ENCODE results near the gene ISLR2. TPM values are rescaled to one million over a fixed set of nuclear protein-coding genes. Genes with fewer than 3 reads are reported as not detected.
"Not testable (repeated sequence)": the region's sequence is repeated elsewhere in the genome, so short reads cannot be mapped to it uniquely, and the experiment has no call there.

ISLR2 gene
- total RNA-seq, 1 donor from 2014 or later = 1.8 TPM

DNA sequence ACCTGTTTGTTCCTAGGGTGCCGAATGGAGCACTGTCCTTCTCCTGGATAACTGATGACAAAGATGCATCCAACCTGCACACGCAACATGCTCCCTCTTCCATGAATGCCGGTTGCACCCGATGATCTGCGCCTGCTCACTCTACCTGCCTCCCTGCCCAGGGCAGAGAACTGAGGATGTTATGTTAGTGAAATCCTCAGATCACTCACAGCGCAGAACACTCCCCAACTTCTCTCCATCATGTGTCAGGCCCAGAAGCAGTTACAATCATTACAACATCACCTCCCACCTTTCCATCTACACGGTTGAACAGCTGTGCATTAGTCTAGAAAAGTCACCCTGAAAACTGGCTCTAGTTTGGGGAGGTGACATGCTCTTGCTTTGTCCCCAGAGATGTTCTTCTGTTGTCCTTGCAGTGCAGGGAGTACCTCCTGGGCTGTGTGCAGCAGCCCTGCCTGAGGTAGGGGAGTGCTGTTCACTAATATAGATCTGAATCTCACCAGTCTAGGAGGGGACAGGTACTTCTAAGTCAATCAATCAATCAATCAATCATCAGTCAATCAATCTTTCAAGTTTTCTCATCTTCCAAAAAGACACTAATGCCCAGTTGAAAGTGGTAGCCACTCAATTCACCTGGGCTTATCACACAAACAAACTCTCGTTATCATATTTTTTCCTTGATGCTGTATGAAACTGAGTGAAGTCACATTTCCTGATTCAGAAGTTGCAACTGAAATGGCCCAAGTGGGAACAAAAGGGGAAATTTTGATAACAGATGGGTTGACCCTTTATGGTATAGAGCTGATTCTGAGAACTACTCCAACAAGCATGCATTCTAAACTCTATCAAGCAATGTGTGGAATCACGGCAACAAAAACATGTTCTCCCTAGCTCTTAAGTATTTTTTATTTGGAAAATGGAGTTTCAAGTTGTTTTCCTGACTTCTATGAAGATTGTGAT, 27.8 kb downstream of the ISLR2 start:
- DNase-seq (ENCODE audit: low spot score) = no peak

DNA sequence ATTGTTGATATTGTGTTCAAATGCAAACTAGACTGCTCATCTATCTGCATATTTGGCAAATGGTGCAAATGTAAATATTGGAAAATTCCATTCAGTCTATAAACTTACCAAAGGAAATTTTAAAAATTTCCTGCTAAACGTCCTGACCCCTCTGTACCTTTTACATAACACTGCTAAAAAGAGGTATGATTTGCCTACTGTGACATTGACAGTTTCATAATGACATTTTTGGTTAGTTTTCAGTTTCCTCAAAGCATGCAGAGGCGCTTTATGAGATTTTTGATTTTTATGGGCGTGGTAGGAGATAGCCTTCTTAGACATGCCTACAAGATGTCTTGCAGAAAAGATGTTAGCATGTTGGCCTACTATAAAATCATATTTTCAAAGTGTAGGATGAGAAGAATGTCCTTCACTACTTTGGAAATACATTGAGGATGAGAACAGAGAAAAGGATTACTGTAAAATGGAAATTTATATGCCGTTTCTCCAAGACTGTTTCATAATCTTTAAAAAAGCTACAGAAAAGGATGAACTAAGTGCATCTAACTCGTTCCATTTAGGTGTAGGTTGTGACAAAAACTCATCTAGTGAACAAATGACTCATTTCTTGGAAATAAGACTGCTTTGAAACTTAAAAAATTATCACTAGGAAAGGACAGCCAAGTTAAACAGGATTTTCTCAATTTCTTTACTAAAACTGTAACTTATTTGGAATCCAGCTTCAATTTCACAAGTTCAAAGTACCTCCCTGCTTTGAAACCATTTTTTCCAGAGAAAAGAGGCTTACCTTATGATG, 28.7 kb downstream of the ISLR2 start:
- no peak for DNase-seq (ENCODE audit: low spot score)

DNA sequence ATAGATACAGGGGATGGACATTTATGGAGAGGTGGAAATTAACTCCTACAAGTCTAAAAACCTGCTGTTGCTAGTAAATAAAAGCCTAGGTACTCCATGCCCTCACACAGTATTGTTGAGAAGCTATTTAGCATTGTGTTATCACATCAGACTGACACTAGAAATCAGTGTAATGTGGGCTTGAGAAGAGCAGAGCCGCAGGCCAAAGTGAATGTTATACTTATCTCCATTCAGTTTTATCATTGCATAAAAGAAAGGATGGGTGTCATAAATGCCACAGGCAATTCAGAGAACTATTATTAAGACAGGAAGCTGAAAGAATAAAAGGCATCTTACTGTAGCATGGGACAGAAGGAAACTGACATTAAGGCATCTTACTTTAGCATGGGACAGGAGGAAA, 29.4 kb downstream of the ISLR2 start:
- no peak for DNase-seq (ENCODE audit: low spot score)

DNA sequence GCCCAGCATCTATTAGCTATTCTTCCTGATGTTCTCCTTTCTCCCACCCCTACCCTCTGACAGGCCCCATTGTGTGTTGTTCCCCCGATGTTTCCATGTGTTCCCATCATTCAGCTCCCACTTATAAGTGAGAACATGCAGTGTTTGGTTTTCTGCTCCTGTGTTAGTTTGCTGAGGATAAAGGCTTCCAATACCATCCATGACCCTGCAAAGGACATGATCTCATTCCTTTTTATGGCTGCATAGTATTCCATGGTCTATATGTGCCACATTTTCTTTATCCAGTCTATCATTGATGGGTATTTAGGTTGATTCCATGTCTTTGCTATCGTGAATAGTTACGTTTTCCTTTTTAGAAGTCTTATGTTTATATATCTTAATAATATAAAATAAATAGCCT, 30.0 kb downstream of the ISLR2 start:
- not testable (repeated sequence) for DNase-seq (ENCODE audit: low spot score)

DNA sequence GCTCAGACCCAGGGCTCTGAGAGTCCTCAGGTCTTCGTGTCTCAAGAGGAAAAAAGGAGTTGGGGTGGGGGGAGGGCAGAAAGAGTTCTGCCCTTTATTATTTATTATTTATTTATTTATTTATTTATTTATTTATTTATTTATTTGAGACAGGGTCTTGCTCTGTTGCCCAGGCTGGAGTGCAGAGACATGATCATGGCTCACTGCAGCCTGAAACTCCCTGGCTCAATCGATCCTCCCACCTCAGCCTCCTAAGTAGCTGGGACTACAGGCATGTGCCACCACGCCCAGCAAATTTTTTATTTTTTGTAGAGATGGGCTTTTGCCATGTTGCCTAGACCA, 31.8 kb downstream of the ISLR2 start:
- not testable (repeated sequence) for DNase-seq (ENCODE audit: low spot score)

DNA sequence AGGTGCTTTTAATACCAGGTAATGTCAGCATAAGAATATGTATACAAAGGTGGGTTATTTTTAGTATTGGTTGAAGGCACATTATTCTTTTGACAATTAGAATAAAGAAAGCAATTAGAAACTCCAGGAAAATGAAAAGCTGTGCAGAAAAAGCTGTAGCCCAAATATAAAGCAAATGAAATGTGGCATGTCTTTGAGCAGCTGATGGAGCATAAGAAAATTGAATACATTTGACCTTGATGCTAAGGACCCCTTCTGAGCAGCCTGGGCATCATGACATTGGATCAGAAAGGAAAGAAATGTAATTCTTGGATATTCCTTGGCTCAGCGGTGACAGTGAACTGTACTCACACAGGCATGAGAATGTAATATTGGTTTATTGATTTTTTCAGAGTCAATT, 35.1 kb downstream of the ISLR2 start:
- no peak for DNase-seq (ENCODE audit: low spot score)

DNA sequence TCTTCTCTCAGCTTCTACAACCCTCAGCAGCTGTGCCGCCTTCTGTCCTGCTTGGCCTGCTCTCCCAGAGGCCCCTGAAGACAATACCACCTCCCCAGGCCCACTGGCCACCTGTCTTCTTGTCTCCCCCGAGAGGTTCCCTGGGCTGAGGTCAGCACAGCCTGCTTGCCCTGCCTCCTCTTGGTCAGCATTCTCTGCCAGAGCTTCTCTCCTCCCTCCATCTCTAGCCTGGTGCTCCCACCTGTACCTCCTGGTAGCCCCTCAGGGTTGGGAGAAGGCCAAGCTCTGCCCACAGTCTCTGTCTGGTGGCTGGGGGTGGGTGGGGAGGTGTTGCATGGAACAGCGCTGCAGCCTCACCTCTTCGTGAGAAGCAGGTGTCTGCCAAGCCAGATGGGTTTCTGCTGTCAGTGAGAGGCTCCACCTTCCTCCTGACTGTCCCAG, 37.5 kb downstream of the ISLR2 start:
- DNase-seq (ENCODE audit: low spot score) = no peak

DNA sequence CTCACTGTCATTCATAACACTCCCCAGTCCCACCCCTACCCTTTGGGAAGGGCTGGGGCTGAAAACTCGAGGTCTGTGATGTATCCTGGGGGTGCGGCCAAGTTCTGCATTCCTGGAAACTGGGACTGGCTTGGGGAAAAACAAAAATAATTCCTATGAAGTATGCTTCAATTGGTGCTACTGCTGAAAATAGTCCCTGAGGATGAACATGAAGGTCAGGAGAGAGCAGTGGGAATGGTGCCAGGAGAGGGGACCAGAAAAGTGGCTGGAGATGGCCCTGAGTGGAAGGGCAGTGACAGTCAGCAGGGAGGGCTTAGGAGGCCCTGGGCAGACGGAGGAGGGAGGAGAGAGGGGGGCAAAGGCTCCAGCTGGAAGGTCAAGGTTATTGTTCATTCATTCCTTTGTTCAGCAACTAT, 38.3 kb downstream of the ISLR2 start:
- no peak for DNase-seq (ENCODE audit: low spot score)

DNA sequence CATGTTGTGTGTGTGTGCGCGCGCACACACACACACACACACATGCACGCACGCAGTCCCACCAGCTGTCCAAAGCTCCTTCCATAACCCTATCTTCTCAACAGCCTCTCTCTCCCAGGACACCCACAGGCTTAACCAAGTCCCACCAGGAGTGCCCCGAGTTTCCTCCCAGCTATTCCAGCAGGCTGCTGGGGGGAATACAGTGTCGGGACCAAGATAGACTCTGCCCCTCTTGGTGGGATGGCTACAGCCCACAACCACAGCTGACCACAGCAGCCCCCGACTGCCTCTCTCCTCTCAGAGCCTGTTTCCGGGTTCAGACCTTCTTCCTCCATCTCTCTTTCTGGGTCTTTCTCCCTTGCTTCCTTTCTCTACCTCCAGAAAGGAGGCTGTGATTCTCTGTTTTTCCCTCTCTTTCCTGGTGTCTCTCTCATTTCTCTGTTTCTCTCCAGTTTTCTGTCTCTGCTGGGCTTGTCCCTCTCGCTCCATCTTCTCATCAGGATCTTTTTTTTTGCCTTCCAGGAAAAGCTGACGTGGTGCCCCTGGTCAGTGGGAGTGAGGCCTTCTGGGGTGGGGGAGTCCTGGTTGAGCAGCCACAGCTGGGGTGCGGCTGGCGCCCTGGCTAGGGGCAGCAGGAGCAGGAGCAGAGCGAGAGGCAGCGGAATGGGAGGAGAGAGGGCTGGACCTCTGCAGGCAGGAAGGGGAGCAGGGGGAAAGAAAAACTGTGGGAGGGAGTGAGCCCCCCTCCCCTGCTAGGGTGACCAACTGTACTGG, 39.9 kb downstream of the ISLR2 start:
- DNase-seq (ENCODE audit: low spot score) = no peak

DNA sequence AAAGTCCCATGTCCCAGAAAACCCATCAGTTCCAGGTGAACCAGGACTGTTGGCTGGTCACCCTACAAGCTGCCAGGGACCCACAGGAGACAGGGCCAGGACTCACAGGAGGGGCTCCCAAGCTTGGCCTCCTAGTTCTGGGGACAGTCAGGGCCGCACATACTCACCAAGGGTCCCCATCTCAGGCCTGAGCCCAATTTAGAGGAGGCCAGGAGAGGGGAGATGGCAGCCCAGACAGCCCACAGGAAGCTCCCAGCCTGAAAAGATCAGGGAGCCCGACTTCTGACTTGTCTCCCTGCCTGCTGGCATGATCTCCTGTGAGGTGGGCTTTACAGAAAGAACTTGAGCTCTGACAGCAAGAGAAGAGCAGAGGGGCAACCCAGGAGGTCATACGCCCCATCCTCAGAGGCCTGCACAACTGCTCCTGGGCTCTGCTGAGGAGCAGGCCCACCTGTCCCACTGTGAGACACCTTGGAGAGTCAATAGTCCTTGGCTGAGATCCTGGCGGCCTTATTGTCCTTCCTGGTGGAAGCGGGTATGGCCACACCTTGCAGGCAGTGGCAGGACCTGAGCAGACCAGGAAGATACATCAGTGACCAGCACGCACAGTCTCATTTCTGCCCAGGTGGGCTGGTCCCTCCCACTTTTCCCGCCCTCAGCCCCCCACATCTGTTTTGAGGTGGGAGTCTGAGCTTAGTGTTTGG, 40.6 kb downstream of the ISLR2 start:
- DNase-seq (ENCODE audit: low spot score) = no peak

DNA sequence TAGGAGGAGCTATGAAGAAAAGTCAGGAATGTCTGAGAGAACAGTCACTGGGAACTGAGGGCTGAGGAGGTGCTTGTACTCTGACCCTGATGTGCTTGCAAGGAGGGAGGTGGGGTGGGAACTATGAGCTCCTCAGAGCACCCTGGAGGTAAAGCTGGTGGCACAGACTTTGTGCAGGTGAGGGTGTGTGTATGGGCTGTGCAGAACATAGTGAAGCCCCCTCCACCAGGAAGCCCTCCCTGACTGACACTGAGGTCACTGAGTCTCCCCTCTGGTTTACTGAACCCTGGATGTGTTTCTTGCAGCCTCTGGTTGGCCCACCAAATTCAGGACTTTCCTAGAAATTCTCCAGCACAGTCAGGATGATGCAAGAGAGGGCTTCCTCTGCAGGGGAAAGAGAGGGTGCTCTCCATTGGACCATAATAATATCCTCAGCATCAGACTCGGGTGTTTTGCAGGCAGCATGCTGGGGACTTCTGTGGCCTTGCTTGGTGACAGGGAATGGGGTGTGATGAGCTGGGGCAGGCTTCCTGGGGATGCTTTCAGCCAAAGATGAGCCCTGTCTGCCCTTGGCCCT, 41.7 kb downstream of the ISLR2 start:
- DNase-seq (ENCODE audit: low spot score) = no peak

DNA sequence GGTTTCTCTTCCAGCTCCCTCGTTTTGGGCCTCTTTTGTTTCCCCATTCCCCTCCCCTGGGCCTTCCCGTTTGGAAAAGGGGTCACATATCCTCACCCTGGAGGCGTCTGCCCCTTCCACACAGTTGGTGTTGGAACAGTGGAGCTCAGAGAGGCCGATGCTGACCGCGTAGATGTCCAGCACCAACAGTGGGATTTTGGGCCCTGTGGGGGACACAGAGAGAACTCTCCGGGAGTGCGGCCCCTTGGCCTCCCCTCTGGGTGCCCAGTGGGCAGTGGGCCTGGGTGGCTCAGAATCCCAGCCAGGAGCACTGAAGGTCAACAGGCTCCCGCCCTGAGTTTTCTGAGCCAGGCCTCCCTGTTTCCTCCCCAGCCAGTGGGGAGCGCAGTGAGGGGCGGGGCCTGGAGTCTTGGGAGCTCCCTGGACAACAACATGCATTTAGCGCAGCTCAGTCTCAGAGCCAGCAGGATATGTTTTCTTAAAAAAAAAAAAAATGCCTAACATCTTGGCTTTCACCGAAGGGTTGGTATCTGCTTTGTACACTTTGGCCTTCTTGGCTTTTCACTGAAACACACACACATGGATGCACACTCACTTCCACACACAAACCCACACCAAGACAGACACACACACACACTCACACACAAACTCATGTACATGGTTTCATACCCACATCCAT, 42.5 kb downstream of the ISLR2 start:
- DNase-seq (ENCODE audit: low spot score) = peak; percentile 51

DNA sequence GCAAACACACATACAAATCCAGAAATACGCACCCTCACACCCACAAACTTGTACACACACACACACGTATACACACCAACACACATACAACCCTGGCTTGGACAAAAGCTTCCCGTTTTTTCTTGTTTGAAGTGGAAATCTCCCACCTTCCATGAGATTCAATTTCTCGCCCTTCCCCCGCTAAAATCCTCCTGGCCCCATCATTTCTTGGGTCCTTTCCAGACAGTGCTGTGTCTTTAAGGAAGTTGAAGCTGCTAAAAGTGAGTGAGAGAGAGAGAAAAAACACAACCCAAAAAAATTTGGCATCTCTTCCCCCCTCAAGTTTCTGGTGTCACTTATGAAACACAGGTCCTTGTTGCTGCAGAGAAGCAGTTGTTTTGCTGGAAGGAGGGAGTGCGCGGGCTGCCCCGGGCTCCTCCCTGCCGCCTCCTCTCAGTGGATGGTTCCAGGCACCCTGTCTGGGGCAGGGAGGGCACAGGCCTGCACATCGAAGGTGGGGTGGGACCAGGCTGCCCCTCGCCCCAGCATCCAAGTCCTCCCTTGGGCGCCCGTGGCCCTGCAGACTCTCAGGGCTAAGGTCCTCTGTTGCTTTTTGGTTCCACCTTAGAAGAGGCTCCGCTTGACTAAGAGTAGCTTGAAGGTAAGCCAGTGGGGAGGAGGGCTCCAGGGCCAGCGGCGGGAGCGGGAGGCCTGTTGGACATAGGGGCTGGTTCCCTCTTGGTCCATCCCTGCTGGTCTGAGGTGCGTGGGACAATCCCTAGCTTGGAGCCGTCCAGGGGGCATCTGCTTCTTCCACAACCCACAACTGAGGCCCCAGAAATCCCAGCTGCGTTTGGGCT, 43.2 kb downstream of the ISLR2 start, which contains the start of gene ISLR:
ISLR (plus strand) TSS at position 331 of the 839 bp plus-strand sequence. CDS start 1,149 bp downstream, outside the sequence.
- peak; percentile 54 for DNase-seq (ENCODE audit: low spot score)

DNA sequence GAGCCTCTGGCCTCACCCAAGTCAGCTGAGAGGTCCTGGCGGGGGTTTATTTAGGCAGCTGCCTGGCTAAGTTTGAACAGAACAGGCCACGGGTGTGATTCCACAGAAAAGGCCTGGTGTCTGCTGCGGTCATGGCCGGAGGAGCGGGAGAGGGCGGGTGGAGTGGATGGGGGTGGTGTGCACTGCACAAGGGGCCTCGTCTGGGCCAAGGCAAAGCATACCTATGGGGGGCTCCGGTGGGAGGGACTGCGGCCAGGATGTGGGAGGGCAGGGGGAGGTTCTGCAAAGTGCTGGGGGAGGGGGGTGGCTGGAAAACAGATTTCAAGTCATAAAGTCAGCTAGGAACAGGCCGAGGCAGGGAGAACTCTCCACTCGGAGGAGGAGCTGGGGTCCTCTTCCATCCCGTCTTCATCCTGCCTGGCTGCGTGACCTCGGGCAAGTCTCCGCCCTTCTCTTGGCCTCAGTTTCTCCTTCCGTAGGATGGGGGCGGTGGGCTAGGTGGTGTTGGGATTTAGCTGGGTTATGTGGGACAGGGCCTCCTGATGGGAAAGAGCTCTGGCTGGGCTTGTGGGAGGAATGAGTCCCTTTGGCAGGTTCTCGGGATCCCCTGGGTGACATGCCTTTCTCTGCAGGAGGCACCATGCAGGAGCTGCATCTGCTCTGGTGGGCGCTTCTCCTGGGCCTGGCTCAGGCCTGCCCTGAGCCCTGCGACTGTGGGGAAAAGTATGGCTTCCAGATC, 44.0 kb downstream of the ISLR2 start:
- peak; percentile 65 for DNase-seq (ENCODE audit: low spot score)

DNA sequence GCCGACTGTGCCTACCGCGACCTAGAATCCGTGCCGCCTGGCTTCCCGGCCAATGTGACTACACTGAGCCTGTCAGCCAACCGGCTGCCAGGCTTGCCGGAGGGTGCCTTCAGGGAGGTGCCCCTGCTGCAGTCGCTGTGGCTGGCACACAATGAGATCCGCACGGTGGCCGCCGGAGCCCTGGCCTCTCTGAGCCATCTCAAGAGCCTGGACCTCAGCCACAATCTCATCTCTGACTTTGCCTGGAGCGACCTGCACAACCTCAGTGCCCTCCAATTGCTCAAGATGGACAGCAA, 44.5 kb downstream of the ISLR2 start:
- no peak for DNase-seq (ENCODE audit: low spot score)

DNA sequence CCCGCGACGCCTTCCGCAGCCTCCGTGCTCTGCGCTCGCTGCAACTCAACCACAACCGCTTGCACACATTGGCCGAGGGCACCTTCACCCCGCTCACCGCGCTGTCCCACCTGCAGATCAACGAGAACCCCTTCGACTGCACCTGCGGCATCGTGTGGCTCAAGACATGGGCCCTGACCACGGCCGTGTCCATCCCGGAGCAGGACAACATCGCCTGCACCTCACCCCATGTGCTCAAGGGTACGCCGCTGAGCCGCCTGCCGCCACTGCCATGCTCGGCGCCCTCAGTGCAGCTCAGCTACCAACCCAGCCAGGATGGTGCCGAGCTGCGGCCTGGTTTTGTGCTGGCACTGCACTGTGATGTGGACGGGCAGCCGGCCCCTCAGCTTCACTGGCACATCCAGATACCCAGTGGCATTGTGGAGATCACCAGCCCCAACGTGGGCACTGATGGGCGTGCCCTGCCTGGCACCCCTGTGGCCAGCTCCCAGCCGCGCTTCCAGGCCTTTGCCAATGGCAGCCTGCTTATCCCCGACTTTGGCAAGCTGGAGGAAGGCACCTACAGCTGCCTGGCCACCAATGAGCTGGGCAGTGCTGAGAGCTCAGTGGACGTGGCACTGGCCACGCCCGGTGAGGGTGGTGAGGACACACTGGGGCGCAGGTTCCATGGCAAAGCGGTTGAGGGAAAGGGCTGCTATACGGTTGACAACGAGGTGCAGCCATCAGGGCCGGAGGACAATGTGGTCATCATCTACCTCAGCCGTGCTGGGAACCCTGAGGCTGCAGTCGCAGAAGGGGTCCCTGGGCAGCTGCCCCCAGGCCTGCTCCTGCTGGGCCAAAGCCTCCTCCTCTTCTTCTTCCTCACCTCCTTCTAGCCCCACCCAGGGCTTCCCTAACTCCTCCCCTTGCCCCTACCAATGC, 45.1 kb downstream of the ISLR2 start:
- DNase-seq (ENCODE audit: low spot score) = no peak

DNA sequence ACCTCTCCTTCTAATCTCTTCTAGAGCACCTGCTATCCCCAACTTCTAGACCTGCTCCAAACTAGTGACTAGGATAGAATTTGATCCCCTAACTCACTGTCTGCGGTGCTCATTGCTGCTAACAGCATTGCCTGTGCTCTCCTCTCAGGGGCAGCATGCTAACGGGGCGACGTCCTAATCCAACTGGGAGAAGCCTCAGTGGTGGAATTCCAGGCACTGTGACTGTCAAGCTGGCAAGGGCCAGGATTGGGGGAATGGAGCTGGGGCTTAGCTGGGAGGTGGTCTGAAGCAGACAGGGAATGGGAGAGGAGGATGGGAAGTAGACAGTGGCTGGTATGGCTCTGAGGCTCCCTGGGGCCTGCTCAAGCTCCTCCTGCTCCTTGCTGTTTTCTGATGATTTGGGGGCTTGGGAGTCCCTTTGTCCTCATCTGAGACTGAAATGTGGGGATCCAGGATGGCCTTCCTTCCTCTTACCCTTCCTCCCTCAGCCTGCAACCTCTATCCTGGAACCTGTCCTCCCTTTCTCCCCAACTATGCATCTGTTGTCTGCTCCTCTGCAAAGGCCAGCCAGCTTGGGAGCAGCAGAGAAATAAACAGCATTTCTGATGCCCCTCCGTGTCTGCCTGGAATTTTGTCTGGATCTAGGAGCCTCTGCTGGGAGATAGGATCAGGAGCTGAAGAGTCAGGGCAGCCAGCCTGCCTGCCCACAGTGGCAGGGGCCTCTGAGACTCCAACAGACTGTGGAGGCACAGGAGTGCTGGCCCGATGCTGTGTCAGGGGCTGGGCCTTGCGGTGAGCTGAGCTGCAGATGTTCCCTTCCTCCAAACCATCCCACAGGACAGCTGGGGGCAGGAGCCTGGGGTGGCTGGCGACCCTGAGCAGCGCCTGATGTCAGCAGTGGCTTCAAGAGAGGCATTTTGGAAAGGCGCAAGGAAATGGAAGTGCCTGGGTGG, 46.2 kb downstream of the ISLR2 start:
- DNase-seq (ENCODE audit: low spot score) = no peak
